Liver (tissue), 3 donors: ENCODE measurements around the gene TBCD.

ENCODE experiments used
- EGR1 ChIP-seq, 2 donors: IDR thresholded peaks; 2 replicates each; pipeline ENCODE4 v1.6.1; 2016 to 2018; ENCODE audit warnings: antibody characterized with exemption in 2 of 2, low read depth in 2 of 2
- FOXA1 ChIP-seq: IDR thresholded peaks from 2 replicates; pipeline ENCODE4 v1.6.1; 2016; ENCODE audit warnings: antibody characterized with exemption
- HNF4A ChIP-seq, 2 donors: conservative IDR thresholded peaks; 2 replicates each; pipeline ENCODE4 v1.6.1; 2016; ENCODE audit warnings: antibody characterized with exemption in 2 of 2, mild to moderate bottlenecking in 2 of 2
- JUND ChIP-seq, 2 donors: IDR thresholded peaks; 2 replicates each; pipeline ENCODE4 v1.6.1; 2016; ENCODE audit warnings: antibody characterized with exemption in 2 of 2
- NR2F2 ChIP-seq: IDR thresholded peaks from 2 replicates; pipeline ENCODE4 v1.6.1; 2016; ENCODE audit warnings: antibody characterized with exemption
- RAD21 ChIP-seq, 2 donors: IDR thresholded peaks; 2 replicates each; pipeline ENCODE4 v1.6.1; 2016; ENCODE audit warnings: antibody characterized with exemption in 2 of 2, mild to moderate bottlenecking in 2 of 2
- RXRA ChIP-seq, 2 donors: IDR thresholded peaks; 2 replicates each; pipeline ENCODE4 v1.6.1; 2017 to 2018; ENCODE audit warnings: antibody characterized with exemption in 2 of 2, mild to moderate bottlenecking in 1 of 2
- TAF1 ChIP-seq: conservative IDR thresholded peaks from 2 replicates; pipeline ENCODE4 v1.6.1; 2016; ENCODE audit warnings: antibody characterized with exemption, mild to moderate bottlenecking
- YY1 ChIP-seq: IDR thresholded peaks from 2 replicates; pipeline ENCODE4 v1.6.1; 2016; ENCODE audit warnings: antibody characterized with exemption, mild to moderate bottlenecking
- TF ChIP-seq, protein P1 (sequence below): fragments of 150-350 bp; IDR thresholded peaks from 2 replicates; pipeline ENCODE4 v1.5.1; 2017; ENCODE audit warnings: improper control_type of control experiment, low read depth, low read length; ENCODE audit not compliant: missing input control
- TF ChIP-seq, protein P2 (sequence below): IDR thresholded peaks from 2 replicates; pipeline ENCODE4 v1.6.1; 2016; ENCODE audit warnings: antibody characterized with exemption
- TF ChIP-seq, protein P3 (sequence below): IDR thresholded peaks from 2 replicates; pipeline ENCODE4 v1.6.1; 2016; ENCODE audit warnings: antibody characterized with exemption
- TF ChIP-seq, protein P4 (sequence below): IDR thresholded peaks from 2 replicates; pipeline ENCODE4 v1.6.1; 2016; ENCODE audit warnings: antibody characterized with exemption, mild to moderate bottlenecking
- donor health status: healthy.
- donor health status: healthy.

DNA sequence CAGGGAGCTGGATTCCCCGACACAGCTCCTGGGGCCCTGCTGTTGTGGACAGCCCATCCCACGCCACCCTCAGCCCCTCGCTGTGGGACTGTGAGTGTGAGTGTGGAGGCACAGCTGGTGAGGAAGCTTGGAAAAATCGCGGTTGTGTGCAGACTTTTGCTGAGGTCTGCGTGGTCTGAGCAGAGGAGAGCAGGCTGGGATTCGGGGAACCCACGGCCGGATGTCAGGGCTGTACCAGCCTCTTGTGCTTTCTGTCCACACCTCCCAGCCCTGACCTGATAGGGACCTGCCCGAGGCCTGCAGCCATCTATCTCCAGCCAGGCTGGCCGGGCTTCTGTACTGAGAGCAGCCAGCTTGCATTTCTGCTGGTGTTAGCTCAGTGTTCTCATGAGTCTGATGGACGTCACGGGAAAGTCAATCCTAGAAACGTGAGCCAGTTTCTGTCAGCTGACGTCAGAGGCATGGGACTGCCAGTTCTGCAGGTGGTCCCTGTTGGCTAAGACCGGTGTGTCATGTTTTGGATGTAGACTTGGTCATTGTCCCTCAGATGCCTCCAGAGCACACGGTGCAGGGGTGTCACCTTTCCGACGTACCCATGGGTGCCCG is 160.7 kb downstream of the TBCD start:
- TF ChIP-seq, protein P1, sequence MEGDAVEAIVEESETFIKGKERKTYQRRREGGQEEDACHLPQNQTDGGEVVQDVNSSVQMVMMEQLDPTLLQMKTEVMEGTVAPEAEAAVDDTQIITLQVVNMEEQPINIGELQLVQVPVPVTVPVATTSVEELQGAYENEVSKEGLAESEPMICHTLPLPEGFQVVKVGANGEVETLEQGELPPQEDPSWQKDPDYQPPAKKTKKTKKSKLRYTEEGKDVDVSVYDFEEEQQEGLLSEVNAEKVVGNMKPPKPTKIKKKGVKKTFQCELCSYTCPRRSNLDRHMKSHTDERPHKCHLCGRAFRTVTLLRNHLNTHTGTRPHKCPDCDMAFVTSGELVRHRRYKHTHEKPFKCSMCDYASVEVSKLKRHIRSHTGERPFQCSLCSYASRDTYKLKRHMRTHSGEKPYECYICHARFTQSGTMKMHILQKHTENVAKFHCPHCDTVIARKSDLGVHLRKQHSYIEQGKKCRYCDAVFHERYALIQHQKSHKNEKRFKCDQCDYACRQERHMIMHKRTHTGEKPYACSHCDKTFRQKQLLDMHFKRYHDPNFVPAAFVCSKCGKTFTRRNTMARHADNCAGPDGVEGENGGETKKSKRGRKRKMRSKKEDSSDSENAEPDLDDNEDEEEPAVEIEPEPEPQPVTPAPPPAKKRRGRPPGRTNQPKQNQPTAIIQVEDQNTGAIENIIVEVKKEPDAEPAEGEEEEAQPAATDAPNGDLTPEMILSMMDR = no peak
- TF ChIP-seq RXRA (IDR thresholded peaks at IDR 0.05) (no peak), RAD21 (IDR thresholded peaks at IDR 0.05) (no peak), NR2F2 (no peak), TAF1 (no peak), JUND (IDR thresholded peaks at IDR 0.05) (no peak), EGR1 (IDR thresholded peaks at IDR 0.05; ENCODE audit: low read depth in 2 of 2) (no peak), HNF4A (conservative IDR thresholded peaks at IDR 0.05) (no peak), YY1 (no peak), FOXA1 (no peak)
- TF ChIP-seq, protein P2, sequence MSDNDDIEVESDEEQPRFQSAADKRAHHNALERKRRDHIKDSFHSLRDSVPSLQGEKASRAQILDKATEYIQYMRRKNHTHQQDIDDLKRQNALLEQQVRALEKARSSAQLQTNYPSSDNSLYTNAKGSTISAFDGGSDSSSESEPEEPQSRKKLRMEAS = no peak
- TF ChIP-seq, protein P3, sequence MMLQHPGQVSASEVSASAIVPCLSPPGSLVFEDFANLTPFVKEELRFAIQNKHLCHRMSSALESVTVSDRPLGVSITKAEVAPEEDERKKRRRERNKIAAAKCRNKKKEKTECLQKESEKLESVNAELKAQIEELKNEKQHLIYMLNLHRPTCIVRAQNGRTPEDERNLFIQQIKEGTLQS = no peak
- TF ChIP-seq, protein P4, sequence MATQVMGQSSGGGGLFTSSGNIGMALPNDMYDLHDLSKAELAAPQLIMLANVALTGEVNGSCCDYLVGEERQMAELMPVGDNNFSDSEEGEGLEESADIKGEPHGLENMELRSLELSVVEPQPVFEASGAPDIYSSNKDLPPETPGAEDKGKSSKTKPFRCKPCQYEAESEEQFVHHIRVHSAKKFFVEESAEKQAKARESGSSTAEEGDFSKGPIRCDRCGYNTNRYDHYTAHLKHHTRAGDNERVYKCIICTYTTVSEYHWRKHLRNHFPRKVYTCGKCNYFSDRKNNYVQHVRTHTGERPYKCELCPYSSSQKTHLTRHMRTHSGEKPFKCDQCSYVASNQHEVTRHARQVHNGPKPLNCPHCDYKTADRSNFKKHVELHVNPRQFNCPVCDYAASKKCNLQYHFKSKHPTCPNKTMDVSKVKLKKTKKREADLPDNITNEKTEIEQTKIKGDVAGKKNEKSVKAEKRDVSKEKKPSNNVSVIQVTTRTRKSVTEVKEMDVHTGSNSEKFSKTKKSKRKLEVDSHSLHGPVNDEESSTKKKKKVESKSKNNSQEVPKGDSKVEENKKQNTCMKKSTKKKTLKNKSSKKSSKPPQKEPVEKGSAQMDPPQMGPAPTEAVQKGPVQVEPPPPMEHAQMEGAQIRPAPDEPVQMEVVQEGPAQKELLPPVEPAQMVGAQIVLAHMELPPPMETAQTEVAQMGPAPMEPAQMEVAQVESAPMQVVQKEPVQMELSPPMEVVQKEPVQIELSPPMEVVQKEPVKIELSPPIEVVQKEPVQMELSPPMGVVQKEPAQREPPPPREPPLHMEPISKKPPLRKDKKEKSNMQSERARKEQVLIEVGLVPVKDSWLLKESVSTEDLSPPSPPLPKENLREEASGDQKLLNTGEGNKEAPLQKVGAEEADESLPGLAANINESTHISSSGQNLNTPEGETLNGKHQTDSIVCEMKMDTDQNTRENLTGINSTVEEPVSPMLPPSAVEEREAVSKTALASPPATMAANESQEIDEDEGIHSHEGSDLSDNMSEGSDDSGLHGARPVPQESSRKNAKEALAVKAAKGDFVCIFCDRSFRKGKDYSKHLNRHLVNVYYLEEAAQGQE = no peak
